Stimulated activated CD4-positive, alpha-beta T cell treated with anti-CD3 and anti-CD28 coated beads, Interleukin-2, amount 100 ng/mL, for 24 hours (primary cell): ENCODE measurements around the gene BCR.
"Not testable (repeated sequence)": the region's sequence is repeated elsewhere in the genome, so short reads cannot be mapped to it uniquely, and the experiment has no call there.

Experiments used
- DNase-seq, 2 donors: peaks; one replicate each; pipeline ENCODE4 v3.0.0-alpha.2; 2020

The BCR gene

DNA sequence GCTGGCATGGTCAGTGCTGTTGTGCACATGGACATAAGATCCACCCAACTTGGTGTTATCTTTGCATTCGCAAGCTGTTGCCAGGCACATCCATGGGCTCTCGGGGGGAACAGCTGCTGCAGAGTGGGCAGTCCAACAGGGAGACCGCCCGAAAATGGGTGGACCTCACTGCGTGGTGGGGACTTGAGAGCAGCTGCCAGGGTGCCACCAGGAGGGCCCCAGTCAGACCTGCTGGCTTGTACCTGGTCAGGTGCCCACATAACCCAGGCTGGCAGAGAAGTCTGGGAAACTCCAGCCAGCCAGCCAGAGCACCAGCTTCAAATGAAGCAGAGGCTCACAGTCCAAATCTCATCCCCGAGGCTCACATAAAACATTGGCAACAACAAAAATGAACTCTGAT is 120.2 kb downstream of the BCR start:
- DNase-seq, result no peak

DNA sequence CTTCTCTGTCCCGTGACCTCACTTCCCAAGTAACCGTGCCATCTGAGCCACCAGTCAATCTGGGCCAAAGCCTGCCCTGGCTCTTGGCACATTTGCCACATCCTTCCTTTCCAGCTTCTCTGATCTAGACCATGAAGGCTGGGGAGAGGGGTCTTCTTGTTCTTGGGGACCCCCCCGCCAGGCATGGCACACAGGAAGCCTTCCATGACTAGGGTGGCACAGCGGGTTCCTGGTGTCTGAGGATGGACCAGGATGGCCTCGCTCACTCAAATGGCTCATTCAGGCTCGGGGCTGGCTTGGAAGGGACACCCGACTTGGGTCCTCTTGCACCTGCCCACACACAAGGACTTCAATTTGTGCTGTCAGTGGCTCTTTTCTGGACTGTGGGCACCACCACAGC is 121.3 kb downstream of the BCR start:
- no peak for DNase-seq

DNA sequence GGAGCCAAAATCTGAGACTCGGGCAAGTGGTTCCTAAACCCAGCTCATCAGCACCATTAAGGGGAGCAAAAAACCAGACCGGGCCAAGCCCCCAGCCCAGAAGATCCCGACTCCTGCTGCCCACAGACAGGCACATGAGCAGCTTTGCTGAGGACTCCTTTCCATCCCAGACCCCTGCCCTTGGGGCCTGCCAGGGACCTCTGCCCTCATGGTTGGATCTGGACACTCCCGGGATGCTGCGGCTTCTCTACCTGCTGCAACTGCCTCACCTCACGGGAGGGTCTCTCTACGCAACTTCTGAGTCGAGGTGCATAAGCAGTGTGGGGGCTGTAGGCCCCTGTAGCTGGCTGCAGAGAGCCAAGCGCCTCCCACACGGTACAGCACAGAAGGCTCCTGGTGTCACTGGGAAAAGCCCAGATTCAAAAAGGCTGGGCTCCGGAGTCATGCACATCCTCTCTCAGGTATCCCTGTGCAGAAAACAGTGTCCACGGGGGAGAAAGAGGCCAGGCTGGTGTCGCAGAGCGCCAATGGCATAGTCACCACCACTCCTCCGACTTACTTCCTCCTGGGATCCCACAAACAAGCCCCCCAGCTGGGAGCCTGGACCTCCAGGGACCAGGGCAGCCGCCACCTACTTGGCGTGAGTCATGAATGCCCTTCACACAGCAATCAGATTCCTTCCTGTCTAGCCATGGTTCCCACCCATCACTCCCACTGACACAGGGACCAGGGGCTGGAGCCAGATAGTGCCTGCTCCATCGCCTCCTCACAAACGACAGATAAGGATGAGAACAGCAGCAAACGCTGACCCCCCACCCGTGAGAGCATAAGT is 122.1 kb downstream of the BCR start:
- DNase-seq, result no peak

DNA sequence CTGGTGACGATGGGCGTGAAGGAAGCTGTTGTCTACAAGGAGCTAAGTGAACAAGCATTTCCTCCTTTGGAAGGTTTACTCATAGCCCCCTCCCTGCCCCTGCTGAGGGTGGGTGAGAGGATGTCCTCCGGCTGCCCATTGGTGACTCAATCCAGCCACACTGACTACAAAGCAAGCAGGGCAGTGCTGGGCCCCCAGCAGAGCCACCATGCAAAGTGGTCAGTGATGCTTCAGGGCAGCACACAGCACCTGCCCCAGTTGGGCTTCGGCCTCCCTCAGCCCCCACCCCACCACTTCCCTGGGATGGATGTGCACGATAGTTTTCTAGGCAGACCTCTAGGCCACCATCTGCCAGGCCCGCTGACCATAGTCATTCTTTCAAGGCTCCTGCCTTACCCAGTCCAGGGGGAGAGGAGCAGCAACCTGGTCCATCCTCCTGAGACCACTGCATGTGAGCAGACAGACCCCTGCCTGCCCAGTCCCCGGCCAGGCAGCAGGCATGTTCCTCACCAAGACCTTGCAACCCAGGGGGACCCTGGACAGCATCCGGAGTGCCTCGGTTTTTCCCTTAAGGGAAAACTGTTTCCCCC is 125.1 kb downstream of the BCR start:
- no peak for DNase-seq

DNA sequence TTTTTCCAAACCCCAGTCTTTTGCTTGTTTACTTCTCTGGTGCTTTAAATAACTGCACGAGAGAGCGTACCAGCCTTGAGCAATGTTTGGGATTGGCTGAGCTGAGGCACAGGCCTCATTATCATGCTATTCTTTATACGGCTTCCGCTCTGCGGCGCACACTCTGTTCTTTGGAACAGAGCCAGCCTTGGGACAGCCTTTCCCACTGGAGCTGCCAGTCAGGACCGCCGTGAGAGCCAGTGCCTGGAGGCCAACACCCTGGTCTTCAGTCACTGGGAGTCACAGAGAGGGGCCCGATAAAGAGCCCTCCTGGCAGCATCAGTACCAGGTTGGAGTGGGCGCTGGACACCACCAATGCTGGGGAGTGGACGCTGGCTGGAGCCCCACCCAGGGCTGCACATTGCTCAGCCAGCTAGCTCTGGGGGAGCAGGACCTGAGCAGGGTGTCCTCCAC is 125.6 kb downstream of the BCR start:
- DNase-seq, result no peak

DNA sequence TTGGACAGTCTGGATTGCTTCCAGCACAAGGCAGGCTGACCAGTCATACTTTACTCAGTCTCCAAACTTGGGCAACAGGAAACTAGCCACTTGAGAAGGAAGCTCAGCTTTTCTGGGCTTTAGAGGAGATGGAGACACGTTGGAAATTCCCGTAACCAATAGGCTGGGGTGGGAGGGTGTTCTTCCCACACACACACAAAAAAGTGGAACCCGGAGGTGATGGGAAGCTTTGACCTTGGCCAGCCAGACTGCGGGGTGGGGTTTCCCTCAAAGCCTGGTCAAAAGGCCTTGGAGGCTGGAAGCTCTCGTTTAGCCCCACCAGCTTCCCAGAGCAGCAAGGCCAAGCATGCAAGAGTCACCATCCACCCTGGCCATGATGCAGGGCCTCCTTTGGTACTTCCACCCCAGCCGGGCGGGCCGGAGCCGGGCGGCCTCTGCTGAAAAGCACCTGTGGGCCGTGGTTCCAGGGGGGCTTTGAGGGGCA is 126.2 kb downstream of the BCR start:
- no peak for DNase-seq

DNA sequence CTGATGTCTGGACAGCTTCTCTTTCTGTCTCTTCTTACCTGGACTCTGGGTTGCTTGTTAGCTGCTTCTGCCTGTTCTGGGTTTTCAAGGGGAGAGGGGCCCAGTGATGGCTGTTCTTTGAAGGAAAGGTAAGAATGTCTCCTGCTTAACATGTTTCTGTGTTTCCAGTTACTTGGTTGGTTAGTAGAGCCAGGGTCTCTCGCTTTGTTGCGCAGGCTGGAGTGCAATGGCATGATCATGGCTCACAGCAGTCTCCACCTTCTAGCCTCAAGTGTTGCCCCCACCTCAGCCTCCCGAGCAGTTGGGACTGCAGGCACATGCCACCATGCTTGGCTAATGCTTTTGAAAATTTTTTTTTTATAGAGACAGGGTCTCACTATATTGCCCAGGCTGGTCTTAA is 126.6 kb downstream of the BCR start:
- no peak for DNase-seq

DNA sequence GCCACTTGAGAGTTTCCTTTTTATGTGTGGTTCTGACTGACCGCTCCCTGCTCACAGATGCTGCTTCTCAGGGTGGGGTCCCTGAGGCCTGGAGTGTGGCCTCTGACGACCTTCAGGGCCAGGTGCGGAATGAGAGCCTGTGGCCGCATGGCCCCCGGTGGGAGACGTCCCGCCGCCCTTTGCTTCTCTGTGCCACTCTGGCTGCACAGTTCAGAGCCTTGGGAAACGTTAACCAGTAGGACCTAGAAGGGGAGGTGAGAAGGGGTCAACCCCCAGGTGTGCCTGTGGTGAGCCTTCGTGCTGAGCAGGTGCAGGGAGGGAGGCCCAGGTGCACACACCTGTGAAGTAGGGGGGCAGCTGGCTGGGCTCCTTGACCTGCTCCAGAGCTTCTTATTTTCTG is 127.2 kb downstream of the BCR start:
- not testable (repeated sequence) for DNase-seq

DNA sequence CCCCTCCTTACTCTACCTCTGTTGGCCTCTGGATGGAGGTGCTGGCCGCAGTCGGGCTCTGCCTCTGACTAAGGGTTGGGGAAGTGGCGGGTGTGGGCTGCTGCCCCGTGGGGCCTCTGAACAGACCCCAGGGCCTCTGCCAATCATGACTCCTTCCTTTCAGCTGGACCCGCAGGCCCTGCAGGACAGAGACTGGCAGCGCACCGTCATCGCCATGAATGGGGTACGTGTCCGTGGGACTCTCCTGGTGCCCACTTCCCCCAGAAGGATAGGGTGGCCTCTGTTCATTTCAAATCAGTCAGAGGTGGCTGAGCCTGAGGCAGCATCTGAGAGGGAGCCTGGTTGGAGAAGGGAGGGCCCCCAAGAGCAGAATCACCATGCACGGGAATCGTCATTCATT is 129.0 kb downstream of the BCR start:
- not testable (repeated sequence) for DNase-seq

DNA sequence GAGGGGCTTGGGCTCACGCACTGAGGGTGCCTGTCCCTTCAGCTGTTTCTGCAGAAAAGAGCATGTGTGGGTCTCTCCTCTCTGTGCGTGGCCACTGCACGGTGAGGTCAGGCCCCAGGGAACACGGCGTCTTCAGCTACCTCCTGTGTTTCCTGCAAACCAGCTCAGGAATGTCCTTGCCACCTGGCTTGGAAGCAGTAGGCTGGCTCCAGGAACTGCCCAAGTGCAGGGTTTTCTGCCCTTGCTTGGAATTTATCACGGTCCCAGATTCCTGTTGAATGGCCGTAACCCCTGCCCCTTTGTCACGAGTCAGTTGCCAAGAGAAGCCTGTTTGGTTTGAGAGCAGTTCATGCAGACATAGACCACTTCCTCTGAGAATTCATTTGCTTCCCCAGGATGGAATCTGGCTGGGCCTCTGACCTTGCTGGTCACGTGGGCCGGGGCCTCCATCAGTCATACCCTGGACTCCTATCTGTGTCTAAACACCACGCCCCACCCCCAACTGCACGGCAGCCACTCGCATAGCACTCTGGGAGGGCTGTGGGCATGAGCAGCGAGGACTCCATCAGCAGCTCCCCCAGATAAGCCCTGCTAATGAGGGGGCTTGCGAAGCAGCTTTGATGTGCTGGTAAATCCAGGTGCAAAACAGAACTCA is 130.3 kb downstream of the BCR start:
- DNase-seq, result not testable (repeated sequence)

DNA sequence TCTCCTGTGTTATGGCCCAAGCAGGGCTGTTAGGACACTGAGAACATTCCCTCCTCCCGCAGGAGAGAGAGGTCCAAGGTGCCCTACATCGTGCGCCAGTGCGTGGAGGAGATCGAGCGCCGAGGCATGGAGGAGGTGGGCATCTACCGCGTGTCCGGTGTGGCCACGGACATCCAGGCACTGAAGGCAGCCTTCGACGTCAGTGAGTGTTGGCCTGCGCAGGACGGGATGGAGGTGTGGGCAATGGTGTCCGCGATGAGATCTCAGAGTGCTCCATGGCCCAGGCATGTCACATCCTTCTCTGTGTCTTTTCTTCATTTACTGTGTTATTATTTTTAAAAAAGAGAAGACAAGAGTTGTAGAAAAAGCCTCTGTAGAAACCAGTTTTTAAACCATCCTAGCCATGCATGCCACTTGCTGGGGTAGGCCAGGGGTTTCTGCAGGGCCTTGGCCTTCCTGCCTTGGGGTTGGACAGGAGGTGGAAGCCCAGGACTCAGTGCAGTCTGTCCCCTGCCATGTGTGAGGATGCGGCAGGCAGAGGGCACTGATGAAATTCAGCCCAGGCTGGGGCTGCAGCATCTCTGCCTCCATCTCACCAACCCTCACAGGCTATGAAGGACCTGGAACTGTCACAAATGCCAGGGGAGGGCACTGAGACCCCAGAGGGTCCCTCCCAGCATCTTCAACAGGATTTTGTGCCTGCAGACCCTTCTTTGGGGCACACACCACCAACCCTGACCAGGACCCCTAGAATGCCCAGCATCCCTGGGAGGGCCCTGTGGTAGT is 131.5 kb downstream of the BCR start:
- DNase-seq, result not testable (repeated sequence)

DNA sequence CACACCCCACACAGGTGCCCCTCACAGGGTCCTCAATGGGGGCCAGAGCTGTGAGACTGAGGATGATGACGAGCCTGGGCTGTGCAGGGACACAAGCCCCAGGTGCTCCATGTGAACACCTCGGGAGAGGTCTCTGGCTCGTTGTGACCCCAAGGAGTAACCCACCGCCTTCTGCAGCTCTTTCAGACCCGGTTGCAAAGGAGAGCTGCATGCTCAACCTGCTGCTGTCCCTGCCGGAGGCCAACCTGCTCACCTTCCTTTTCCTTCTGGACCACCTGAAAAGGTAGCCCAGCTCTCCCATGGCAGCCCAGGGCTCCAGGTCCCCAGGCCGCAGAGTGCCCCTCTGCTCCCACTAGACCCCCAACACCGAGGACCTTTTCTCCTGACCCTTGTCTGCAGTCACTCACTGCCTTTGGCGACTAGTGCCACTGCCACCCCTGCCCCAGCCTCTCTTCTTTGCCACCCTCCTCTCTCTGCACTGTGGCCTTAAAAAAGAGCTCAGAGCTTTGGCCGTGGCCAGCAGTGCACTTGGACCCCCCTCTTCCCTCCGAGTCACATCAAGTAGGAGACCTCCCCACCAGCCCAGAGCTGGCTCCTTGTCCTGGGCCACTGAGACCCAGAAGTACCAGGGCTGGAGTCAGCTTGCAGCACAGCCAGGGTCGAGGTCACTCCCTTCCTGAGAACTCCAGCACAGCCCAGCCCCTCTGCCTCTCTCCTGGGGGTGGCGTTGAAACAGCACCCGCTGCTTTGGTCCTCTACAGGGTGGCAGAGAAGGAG is 133.7 kb downstream of the BCR start:
- DNase-seq, result no peak

DNA sequence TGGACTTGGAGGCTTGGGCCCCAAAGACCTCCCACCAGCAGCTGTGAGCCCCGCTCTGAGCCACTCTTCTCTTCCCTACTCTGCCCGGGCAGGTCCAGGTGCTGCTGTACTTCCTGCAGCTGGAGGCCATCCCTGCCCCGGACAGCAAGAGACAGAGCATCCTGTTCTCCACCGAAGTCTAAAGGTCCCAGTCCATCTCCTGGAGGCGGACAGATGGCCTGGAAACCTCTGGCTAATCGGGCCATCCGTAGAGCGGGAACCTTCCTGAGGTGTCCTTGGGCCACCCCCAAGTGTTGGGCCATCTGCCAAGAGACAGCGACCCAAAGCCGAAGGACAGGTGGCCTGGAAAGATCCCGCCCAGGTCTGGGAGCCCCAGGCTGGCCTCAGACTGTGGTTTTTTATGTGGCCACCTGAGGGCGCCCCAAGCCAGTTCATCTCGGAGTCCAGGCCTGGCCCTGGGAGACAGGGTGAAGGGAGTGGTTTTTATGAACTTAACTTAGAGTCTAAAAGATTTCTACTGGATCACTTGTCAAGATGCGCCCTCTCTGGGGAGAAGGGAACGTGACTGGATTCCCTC is 135.1 kb downstream of the BCR start:
- peak; percentile 60 to 67 for DNase-seq

DNA sequence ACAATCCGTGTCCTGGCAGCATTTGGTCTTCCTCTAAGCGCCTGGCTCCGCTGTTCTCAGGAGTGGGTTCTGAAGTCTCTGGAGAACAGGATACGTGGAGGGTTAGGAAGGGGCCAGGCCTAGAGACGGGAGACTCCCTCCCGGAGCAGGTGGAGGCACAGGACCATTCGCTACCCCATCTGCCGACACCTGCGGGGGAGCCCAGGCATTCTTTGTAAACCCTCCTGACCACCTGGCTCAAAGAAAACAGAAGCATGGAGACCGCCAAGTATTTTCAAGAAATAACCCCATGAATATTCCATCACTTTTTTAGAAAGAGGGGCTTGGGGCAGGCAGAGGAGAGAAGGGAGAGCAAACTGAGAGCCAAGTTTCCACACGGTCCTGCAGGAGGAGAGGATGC is 136.3 kb downstream of the BCR start:
- DNase-seq, result not testable (repeated sequence)

DNA sequence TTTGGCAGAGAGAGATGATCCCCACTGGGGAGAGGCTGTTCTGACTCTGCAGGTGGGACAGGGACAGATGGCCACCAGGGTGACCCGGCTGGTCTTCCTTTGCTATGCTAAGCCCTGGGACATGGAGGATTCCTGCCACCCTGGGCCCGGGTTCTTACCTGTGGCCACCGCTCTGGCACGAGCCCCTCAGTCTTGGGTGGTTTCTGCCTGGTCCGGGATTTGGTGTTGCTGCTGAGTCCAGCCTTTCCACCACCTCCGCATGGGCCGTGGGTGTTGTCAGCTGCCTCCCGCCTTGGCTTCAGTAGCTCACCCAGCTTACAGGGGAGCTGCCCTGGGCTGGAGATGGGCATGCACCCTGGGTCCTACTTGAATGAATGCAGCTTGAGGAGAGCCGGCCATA is 138.0 kb downstream of the BCR start:
- DNase-seq, result not testable (repeated sequence)

DNA sequence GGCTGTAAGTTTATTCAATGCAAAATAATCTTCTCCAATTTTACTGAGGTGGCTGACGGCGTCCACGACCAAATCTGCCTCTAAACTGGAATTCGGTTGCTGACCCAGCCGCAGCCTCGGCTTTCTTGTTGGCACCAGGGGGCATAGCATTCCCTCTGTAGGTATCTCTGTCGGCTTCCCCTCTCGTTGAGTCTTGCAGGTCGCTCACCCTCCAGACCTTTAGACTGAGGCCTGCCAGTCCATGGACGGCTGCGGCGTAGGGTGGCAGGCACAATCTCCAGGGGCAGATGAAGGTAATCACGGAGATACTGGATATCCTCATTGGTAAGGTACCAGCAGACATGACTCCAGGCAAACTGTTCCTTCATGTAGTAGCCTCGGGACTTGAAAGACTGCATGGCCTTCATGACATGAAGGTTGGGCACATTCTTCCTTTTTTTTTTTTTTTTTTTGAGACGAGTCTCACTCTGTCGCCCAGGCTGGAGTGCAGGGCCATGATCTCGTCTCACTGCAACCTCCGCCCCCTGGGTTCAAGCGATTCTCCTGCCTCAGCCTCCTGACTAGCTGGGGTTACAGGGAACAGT is 142.3 kb downstream of the BCR start:
- not testable (repeated sequence) for DNase-seq

DNA sequence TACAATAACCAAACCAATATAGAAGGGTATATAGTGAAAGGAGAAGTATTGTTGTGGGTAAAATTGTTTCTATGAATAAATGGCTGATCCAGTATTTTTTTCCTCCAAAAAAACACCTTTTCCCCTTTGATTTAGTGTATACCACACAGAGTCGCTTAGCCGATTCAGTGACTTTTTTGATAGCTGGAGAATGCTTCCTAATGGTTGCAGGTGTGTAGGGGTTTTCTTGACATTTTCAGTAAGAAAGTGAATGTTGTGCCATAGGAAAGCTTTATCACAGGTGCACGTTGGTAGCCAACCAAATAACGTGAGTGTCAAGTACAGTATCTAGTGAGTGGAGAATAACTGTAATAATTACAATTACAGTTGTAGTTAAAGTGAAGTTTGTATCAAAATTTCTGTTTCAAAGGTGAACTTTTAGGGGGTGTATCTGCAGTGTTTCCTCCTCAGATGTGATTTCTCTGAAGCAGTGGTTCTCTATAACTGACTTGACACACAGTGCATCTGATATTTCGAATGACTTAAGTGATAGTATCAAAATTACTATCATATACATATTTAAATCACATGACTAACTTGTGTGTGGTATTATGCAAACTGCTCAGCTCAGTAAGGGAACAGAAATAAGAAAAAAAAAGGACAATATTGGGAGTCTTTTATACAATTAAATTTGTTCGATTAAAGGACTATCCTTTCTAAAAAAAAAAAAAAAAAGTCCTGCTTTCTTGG is 143.8 kb downstream of the BCR start:
- not testable (repeated sequence) for DNase-seq

DNA sequence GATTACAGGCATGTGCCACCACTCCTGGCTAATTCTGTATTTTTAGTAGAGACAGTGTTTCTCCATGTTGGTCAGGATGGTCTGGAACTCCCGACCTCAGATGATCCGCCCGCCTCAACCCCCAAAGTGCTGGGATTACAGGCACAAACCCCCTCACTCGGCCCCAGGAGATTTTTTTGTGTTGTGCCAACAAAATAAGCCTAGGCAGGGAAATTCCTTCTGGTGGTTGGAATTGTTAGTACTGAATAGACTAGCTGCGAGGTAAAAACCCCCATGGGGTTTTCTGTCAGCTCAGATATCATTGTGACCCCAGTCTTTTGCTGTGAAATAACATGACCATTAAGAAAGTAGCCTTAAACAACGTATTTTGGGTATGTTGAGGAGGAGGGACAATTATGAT is 144.9 kb downstream of the BCR start:
- DNase-seq, result no peak

DNA sequence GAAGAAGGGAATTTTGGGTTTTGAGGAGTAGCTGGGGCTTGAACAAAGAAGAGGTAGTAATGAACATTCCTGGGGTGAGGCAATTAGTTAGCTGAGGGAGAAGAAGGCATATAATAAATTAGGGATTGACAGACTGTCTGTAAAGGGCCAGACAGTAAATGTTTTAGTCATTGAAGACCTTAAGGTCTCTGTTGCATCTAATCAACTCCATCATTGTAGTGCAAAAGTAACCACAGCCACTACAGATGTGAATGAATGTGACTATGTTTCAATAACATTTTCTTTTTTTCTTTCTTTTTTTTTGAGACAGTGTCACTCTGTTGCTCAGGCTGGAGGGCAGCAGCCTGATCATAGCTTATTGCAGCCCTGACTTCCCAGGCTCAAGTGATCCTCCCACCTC is 153.5 kb downstream of the BCR start:
- DNase-seq, result not testable (repeated sequence)

DNA sequence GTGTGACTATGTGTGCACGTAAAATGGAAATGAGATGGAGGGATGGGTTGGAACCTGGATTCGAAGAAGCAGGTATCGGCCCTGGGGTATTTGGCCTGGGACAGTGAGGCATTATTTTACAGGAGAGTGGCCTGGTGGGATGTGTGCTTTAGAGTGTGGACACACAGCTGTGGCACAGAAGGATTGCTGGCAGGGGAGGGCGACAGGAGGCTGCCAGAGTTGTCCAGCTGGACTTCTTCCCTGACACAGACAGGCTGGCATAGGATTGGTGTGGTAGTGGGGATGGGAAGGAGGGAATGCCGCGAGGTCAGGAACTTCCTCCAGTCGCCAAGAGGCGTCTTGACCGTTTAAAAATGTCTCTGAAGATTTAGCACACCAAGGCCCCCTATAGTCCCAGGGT is 157.4 kb downstream of the BCR start:
- DNase-seq, result not testable (repeated sequence)
